Fibroblast of the aortic adventitia (primary cell): Measurements from ENCODE around the gene CRYGN. TPM values are rescaled to one million over a fixed set of nuclear protein-coding genes. Genes with fewer than 3 reads are reported as not detected.

Experiments used
- DNase-seq: peaks from one replicate; pipeline ENCODE4 v3.0.0-alpha.2; 2010; ENCODE audit warnings: low read depth
- H3K4me3 ChIP-seq: 2 replicates; pipeline ENCODE4 v1.5.1; 2011; ENCODE audit warnings: low read depth, mild to moderate bottlenecking, control low read depth, low read length, moderate library complexity
- total RNA-seq: library from RNA; depleted of rRNA; stranded (reverse); fragments of >200 nt; gene quantifications from 2 replicates; pipeline ENCODE4 v1.2.3, GENCODE V29; 2012; ENCODE audit warnings: low replicate concordance
- TF ChIP-seq, protein P1 (sequence below): IDR thresholded peaks from 2 replicates; pipeline ENCODE4 v1.5.1; 2011; ENCODE audit warnings: mild to moderate bottlenecking, low read length, control low read depth, inconsistent platforms; ENCODE audit not compliant: insufficient read depth

The CRYGN gene
- total RNA-seq, 1 donor = 0.09 TPM

DNA sequence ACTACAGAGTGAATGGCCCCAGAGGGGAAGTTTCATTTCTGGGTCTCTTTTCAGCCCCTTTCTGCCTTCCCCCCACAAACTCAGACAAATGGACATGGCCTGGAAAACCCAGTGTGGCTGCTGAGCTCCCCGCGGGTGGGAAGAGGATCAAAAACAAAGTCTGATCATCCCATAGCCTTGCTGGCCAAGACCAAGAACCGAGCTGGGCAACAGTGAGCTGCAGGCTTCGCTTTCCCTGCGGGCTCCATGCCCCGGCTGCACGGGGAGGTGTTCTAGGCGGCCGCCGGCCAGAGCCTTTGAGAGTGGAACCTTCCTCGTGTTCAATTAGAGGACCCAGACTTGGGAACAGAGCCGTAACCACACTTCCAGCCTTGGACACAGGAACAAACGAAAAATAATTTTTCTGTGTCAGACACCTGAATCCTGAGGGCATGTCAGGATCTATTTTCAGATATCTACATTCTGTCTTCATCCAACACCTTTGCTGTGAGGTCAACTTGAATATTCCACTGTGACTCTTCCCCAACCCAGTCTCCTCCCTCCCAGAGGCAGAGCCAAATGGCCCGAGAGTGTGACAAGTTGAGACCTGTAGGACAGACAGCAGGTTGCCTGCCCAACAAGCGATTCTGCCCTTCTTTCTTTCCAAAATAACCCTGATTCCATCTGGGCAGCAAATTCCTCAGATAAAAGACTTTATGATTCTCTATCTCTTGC is 56.1 kb downstream of the CRYGN start:
- TF ChIP-seq, protein P1, sequence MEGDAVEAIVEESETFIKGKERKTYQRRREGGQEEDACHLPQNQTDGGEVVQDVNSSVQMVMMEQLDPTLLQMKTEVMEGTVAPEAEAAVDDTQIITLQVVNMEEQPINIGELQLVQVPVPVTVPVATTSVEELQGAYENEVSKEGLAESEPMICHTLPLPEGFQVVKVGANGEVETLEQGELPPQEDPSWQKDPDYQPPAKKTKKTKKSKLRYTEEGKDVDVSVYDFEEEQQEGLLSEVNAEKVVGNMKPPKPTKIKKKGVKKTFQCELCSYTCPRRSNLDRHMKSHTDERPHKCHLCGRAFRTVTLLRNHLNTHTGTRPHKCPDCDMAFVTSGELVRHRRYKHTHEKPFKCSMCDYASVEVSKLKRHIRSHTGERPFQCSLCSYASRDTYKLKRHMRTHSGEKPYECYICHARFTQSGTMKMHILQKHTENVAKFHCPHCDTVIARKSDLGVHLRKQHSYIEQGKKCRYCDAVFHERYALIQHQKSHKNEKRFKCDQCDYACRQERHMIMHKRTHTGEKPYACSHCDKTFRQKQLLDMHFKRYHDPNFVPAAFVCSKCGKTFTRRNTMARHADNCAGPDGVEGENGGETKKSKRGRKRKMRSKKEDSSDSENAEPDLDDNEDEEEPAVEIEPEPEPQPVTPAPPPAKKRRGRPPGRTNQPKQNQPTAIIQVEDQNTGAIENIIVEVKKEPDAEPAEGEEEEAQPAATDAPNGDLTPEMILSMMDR = no peak
- H3K4me3 ChIP-seq = no peak overlapping the region
- DNase-seq = no peak

DNA sequence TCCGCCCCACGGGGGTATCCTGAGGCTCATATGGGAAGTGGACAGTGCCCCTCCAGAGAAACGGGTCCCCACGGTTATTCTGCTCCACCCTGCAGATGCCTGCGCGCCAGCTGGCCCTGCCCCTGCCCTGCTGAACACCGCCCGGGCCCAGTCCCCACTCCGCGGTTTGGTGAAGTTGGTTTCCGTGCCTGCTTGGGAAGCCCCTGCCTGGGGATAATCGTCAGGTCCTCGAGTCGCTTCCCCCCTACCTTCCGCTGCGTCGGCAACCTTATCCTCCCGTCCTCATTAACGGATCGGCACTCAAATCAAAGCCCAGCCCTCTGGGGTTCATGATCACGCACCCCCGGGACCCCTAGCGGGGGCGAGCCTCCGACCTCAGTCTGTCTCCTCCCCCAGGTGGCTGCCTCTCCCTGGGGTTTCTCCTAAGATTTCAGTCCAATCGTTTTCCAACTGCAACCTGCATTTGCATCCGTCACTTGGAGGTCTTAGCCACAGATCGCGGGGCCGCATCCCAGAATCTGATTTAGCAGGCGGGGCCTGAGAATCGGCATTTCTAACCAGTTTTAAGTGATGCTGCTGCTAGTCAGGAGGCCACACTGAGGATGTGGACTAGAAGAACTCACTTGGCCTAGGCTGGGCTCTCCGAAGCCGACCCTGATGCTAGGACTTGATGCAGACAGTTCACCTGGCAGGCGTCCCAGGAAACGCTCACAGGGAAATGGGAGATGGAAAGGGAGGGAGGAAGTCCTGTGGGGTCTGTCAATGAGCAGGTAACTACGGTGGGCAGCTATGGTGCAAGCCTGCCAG is 57.7 kb downstream of the CRYGN start:
- DNase-seq = no peak
- TF ChIP-seq, protein P1 = no peak
- no peak overlapping the region for H3K4me3 ChIP-seq

DNA sequence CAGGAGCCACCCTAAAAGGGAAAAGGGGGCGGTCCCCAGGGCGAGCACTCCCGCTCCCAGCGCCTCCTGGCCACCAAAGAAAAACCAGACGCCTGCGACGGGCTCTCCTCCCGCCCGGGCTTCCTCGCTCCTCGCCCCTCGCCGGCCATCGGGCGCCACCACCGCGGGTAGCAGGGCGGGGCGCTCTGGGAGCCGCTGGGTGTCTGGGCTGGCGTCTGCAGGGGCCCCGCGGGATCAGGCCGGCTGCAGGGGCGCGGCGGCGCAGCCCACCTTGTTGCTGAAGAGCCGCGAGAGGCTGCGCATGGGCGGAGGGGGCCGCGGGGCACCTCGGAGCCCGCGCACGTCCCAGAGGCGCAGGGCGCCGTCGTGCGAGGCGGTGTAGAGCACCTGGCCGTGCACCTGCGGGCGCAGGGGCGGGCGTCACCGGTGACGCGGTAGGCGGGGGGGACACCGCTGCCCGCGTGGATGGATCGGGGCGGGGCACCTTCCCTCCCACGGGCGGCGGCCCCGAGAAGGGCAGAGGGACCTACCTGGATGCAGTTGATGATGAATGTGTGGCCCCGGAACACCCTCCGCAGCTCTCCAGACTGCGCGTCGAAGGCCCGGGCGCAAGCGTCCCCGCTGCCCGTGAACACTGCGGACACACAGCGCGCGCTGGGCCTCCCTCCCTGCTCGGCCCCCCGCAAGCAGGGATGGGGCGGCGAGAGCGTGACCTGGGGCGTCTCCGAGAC is 58.4 kb downstream of the CRYGN start:
- TF ChIP-seq, protein P1 = no peak
- DNase-seq = no peak
- H3K4me3 ChIP-seq = no peak overlapping the region

DNA sequence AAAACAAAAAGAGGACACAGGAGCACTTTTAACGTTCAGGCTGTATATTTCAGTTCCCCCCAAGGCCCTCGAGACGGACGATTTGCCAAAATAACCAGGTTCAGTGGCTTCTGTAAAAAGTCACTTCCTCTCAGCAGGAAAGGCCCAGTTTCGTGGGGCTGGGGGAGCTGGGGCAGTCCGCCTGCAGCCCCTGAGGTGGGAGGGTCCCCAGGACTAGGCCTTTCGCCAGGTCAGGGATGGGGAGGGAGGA is 58.9 kb downstream of the CRYGN start:
- TF ChIP-seq, protein P1 = no peak
- no peak overlapping the region for H3K4me3 ChIP-seq
- DNase-seq = no peak

DNA sequence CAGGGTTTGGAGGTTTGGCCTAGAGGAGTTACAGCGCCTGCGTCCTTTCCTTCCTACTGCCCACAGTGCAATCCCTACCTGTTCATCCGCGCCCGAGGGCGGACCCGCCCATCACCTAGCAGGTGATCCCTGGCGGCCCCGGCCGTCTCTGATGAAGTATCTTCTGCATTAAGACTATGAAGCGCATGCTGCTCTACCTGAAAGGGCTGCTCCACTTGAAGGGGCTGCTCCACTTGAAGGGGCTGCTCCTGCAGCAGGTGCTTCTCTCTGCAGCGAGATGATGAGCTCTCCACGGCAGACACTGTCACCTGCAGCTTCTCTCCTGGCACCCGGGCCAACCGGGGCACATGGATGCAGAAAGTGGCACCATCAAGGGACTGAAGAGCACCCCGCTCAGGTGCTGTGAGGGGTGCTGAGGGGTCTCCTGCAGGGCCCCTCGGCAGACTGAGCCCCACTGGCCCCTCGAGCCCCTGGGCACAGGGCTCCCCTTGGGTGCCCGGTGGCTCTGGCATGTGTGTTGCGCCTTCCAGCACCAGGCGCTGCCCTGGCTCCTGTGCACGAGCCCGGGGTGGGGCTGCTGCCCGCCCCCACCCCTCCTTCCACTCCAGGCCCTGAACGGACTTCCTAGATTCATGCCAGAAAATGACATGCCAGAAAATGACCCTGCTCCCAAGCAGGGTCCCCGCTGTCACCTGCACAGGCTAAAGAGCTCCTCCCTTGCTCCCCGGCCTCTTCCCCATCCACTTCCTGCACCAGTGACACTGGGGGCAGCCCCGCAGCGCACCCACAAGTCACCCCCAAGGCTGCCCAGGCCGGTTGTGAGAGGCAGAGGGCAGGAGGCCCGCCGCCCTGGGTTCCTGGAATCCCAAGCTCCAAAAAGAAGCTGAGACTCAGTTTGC is 59.5 kb downstream of the CRYGN start:
- no peak overlapping the region for H3K4me3 ChIP-seq

More for the DNA sequence above, 59.5 kb downstream of the CRYGN start:
- no peak for DNase-seq
- TF ChIP-seq, protein P1 = no peak
